GM18511 (cell line): ENCODE data around the gene DYRK1A.
"Not testable (repeated sequence)": the region's sequence is repeated elsewhere in the genome, so short reads cannot be mapped to it uniquely, and the experiment has no call there.

Experiments used
- ATAC-seq: cut with Tn5 transposase; IDR thresholded peaks from one replicate; pipeline ENCODE4 v1.9.1; 2021; ENCODE audit warnings: mild to moderate bottlenecking, moderate library complexity; ENCODE audit not compliant: unreplicated experiment

Gene DYRK1A

DNA sequence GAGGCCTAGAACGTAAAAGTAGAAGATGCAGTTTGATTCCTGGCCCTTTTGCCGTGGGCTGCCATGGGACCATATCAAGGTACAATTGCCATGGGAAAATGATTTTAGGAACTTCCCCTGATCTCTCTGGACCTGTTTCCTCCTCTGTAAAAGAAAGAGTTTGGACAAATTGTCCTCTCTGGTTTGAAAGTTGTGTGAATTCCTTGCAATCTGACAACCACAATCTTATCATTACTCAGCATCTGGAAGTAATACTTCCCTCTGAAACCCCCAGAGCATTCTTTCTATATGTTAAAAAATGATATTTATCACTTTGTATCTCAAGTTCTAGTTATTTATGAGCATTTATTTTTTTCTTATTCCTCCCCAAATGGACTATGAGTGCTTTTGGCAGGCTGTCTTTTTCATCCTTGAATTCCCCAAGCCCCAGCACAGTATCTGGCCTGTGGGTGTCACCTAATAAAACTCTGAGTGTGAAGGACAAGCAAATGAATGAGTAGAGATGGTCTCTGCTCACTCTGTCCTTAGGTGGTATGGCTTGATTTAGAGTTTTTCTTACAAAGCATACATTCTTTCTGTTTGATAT, 181.1 kb downstream of the DYRK1A start:
- no peak for ATAC-seq

GRCh38 chr21:37548521-37548981, 182.0 kb downstream of the DYRK1A start:
- ATAC-seq = no peak

DNA sequence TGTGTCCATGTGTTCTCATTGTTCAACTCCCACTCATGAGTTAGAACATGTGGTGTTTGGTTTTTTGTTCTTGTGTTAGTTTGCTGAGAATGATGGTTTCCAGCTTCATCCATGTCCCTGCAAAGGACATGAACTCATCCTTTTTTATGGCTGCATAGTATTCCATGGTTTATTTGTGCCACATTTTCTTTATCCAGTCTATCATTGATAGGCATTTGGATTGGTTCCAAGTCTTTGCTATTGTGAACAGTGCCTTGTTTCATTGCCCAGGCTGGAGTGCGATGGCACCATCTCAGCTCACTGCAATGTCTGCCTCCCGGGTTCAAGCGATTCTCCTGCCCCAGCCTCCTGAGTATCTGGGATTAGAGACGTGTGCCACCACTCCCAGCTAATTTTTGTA, 183.2 kb downstream of the DYRK1A start:
- not testable (repeated sequence) for ATAC-seq

DNA sequence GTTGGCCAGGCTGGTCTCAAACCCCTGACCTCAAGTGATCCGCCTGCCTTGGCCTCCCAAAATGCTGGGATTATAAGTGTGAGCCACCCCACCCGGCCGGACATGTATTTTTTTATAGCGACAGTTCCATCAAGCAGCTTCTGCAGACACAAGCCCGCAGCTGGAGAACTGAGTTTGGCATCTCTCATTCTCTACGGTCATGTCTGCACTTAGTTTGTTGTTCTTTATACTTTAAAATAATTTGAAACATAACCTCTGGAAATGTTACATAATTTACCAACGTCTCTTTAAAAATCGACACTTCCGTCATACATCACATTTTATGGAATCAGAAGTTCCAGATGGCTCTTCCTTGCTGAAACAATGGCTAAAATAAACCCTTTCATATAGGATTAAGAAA, 183.6 kb downstream of the DYRK1A start:
- ATAC-seq = no peak

DNA sequence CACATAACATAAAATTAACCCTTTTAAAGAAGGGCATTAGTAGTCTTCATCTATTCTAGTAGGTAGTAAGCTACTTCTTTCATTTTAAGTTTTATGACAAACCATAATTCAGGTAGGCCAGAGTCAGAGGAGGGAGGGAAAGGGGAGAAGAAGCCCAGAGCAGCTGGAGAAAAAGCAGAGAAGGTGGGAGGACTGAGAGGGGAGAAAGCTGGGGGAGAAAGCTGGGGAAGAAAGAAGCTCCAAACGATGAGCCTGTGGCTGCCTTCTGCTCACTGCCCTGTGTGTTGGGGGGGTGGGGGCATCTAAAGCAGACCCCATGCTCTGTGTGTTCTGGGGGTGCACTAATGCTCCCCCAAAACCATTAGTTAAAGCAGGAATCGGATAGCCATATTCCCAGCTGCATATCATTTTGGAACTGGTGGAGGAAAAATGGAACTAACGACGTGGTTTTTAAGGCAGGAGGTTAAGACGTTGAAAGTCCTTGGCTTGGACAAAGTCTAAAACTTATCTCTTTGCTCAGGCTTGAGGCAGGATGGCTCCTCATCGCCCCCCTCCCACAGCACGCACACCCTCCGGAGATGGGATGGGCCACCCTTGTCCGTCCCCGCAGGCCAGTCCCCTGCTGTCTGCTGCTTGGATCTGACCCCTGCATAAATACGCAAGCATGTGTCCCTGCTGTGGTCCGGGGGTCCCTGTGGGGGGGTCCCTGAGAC, 184.2 kb downstream of the DYRK1A start:
- no peak for ATAC-seq

DNA sequence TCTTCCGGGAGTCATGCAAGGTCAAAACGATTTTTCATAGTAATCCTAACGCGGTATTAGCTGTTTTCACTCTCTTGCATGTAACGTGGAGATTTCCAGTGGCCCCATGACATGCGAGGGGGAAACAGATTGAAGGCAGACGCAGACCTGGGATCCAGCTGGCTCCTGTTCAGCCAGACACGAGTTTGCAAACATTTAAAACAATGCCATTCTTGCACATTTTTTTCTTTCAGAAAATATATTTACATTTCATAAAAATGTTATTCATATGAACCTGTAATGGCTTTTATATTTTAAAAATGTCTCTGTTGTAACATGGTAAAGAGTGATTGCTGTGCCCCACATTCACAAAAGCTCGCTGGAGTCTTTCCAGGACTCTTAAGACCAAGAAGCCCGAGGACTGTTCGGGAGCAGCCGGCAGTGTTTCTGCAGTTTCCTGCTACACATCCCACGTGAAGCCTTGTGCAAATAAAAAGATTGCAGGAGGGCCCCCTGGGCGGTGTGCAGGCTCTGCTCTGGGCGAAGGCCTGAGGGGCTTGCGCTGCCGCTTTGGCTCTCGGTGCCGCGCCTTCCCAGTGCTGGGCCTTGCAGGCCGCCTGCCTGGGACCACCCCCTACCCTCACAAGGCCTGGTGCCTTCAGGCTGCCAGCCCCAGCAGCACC, 184.9 kb downstream of the DYRK1A start:
- ATAC-seq = no peak

- ATAC-seq = no peak
Measured at GRCh38 chr21:37551993-37552355, 185.4 kb downstream of the DYRK1A start.

DNA sequence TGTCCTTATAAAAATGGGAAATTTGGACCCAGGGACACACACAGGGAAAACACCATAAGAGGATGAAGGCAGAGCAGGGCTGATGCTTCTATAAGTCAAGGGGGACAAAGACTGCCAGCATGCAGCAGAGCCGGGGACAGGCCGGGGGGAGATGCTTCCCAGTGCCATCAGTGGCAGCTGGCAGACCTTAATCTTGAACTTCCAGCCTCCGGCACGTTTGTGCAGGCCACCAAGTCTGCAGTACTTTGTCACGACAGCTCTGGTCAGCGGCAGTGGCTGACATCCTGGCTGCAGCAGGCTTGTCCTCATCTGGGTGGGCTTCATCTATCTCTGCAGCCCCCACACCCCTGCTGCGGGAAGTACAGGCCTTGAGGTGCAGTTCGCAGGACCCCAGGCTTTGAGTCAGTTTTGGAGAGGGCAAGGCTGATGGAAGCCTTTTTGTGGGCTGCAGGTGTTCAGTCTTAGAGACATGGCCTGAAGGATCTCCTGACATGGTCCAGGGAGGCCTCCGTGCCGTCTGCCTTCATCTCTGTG, 186.0 kb downstream of the DYRK1A start:
- ATAC-seq = no peak

DNA sequence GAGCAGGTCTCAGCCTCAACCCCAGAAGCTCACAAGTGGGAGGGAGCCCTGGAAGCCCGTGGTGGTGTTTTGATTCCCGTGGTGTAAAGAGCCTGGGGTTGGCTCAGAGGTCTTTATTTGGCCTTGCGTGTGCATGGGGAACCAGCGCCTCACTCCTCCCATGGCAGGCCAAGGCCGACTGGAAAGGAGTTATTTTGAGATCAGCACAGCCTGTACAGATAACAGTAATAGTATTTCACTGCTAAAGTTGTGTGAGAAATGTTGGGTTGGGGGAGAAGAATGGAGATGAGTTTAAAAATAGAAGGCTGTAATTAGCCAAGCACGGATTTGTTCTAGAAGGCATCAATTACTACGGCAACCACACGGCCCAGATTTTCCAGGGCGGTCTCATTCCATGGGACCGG, 186.5 kb downstream of the DYRK1A start:
- ATAC-seq = no peak

- ATAC-seq = no peak
Measured at GRCh38 chr21:37554661-37555379, 188.2 kb downstream of the DYRK1A start.

DNA sequence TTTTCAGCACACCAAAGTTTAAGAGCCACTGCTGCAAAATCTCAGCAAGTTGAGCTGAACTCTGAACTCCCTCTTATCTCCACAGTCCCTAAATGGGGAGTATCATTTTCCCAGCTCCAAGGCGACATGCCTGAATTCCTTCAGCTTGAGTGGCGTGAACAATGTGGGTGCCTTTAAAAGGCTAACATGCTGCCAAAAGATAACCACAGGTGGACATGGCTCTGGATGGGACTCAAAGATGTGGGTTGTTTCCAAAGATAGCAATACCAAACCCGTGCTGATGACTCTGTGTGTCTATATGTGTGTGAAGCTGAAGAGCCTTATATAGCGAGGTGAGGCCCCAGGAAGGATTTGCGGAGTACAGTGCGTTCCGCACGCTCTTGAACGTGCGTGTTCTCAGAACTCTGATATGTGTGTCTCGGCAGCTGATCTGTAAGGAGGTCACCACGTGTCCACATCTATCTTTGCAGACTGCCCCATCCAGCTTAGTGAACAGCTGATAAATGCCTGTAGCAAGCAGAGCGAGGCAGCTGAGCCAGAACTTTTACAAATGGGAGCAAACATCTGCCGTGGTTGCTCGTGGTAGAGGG, 189.2 kb downstream of the DYRK1A start:
- no peak for ATAC-seq

- ATAC-seq = peak; percentile 99
Measured at GRCh38 chr21:37557261-37557950, 190.8 kb downstream of the DYRK1A start.

- ATAC-seq = no peak
Measured at GRCh38 chr21:37558676-37559211, 192.2 kb downstream of the DYRK1A start.

DNA sequence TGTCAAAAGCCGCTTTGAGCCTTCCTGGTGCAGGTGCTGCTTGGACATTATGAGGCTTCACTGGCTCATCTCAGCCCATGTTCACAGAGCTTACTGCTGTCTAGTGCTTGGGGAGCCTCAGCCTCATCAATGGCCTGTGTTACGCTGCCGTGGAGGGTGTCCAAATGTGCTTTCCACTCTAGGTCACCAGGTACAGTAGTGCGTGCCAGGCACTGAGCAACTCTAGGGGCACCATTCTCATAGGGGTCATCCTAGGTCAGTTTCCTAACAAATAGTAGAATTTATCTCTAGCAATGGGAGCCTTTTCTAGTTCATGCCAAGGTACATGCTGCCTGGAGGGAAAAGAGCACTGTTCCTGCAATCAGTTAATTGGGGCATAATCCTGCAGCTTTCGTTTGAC, 193.8 kb downstream of the DYRK1A start:
- ATAC-seq = no peak

DNA sequence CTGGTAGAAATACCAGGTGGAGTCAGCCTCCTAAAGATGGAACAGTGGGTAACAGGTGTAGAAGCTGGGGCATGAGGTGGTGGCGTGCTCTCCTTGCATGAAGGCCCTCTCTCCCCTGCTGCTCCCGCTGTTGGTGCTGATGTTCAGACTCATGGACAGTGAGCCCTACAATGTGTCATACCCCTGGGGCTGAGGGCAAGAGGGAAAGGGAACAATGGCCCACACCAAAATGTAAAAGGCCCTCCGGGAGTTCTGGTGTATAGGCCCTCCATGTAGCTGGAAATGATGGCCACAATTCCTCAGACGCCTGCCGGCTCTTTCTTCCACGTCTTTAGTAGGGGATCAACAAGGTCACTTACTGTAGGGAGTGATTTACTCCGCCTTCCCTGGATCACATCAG, 194.9 kb downstream of the DYRK1A start:
- no peak for ATAC-seq

GRCh38 chr21:37561941-37562919, 195.7 kb downstream of the DYRK1A start:
- no peak for ATAC-seq

DNA sequence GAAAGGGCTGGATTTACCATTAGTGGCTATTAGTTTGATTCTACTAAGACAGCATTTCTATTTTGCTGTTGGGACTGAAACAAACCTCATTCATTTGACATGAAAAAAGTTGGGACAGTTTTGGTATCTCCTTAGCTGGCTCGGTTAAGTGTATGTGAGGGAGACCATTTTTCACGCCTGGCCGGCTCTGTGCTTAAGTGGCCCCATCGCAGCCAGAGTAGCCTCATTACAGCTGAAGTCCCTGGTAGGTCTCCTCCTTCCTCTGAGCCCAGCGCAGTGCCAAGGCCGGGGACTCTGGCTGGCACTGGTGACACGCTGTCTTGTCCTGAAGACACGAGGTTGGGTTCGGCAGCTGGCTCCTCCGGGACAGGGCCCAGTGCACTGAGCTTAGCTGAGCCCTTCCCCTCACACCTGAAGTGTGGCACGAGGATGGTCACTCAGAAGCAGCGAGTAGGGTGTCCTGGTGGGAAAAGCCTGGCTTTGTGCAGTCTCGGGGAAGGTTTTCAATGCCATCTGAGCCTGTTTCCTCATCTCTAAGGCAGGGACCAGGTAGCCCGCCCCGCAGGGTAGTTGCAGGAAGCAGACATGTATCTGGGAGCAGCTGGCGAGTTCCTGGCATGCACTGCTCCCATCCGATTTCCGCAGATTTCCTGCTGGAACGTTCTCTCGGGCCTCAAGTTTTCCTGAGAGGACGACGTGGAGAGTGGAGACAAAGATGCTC, 196.5 kb downstream of the DYRK1A start:
- peak; percentile 29 for ATAC-seq

DNA sequence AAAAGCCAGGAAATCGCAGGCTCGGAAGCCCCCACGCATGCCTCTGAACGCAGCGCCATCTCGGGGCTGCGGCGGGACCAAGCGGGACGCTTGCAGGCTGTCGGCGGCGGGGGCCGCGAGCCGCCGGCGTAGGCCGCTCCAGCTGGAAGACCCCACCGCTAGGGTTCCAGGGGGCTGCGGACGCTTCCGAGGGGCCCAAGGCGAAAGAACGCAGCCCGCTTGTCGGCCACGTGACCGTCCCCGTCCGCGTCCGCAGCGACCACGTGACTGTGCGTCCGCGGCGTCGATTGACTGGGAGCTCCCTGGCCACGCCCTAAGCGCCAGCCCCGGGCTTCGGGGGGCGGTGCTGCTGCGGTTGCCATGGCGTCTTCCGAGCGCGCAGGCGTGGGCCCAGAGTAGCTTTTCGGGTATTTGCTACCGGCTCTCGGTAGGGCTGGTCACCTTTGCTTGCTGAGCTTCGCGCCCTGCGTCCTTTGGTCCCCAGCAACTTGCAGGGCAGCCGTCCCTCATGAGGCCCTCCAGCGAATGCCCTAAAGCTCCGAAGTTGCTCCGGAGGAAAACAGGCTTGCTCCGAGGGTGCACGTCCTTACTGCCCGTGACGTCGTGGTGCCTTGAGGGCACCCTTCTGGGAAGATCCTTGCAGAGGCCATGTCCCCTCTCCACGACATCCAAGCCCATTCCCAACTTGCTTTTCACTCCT, 197.2 kb downstream of the DYRK1A start:
- peak; percentile 91 for ATAC-seq
